HL-60 (cell line): Measurements from ENCODE around the gene DIP2B.
A peak's percentile ranks its signal among the peaks of the same experiment; 100 is the strongest.

ENCODE experiments used
- DNase-seq, 2 experiments: peaks; one replicate each; pipeline ENCODE4 v3.0.0-alpha.2; 2010 to 2020; ENCODE audit warnings: low read depth in 1 of 2, low spot score in 1 of 2
- H3K27ac ChIP-seq: fragments of 250-450 bp; sonication (Bioruptor Pico); replicated peaks from 2 replicates; pipeline ENCODE4 v1.5.1; 2020; ENCODE audit warnings: mild to moderate bottlenecking, moderate library complexity
- H3K27me3 ChIP-seq: fragments of 250-450 bp; sonication (Bioruptor Pico); 2 replicates; pipeline ENCODE4 v1.5.1; 2021; ENCODE audit warnings: mild to moderate bottlenecking, moderate library complexity; ENCODE audit not compliant: insufficient read depth, poor library complexity, severe bottlenecking
- H3K4me3 ChIP-seq: replicated peaks from 2 replicates; pipeline ENCODE4 v1.5.1; 2011; ENCODE audit warnings: mild to moderate bottlenecking, control low read depth, low read length; ENCODE audit not compliant: insufficient read depth
- CTCF ChIP-seq: IDR thresholded peaks from one replicate; pipeline ENCODE4 v1.5.1; 2011; ENCODE audit warnings: low read length, control low read depth, inconsistent platforms; ENCODE audit not compliant: insufficient read depth
- GABPA ChIP-seq: IDR thresholded peaks from 2 replicates; pipeline ENCODE4 v1.6.1; 2012; ENCODE audit warnings: low read depth
- POLR2AphosphoS5 ChIP-seq: IDR thresholded peaks from 2 replicates; pipeline ENCODE4 v1.6.1; 2012; ENCODE audit warnings: low read depth
- REST ChIP-seq: IDR thresholded peaks from 2 replicates; pipeline ENCODE4 v1.6.1; 2012; ENCODE audit warnings: low read depth; ENCODE audit not compliant: insufficient replicate concordance
- SPI1 ChIP-seq: IDR thresholded peaks from 2 replicates; pipeline ENCODE4 v1.6.1; 2012; ENCODE audit warnings: low read depth, mild to moderate bottlenecking, borderline replicate concordance

Gene DIP2B

GRCh38 chr12:50742776-50743175 lies 238.0 kb downstream of the DIP2B start:
- Histone ChIP-seq H3K4me3 (no peak overlapping the region), H3K27ac (no peak overlapping the region), H3K27me3 (no peaks in the 10 kb centered on the region)
- no peak for TF ChIP-seq GABPA
- no peak for TF ChIP-seq POLR2AphosphoS5
- no peak for TF ChIP-seq REST
- no peak for TF ChIP-seq CTCF
- no peak for TF ChIP-seq SPI1
- no peak for DNase-seq

- TF ChIP-seq SPI1 (no peak), POLR2AphosphoS5 (peak; percentile 50), GABPA (no peak), CTCF (no peak), REST (peak; percentile 18)
- peak in 1 of 2 experiments; percentile 90 for DNase-seq
- no peaks in the 10 kb centered on the region for H3K27me3 ChIP-seq
- peak overlapping the region; percentile 78 for H3K27ac ChIP-seq
- no peak overlapping the region for H3K4me3 ChIP-seq
Observed at GRCh38 chr12:50745861-50746260, 241.1 kb downstream of the DIP2B start.

GRCh38 chr12:50746431-50746830 lies 241.6 kb downstream of the DIP2B start:
- no peak for DNase-seq
- Histone ChIP-seq H3K27me3 (no peaks in the 10 kb centered on the region), H3K27ac (peak overlapping the region; percentile 78), H3K4me3 (no peak overlapping the region)
- TF ChIP-seq CTCF (no peak), REST (no peak), GABPA (no peak), POLR2AphosphoS5 (no peak), SPI1 (no peak)
